ENCODE data around the gene HSPA6.
"Not testable (repeated sequence)": the region's sequence is repeated elsewhere in the genome, so short reads cannot be mapped to it uniquely, and the experiment has no call there.

Gene HSPA6

GRCh38 chr1:161562441-161562840, 38.1 kb downstream of the HSPA6 start:
- H3K4me1 ChIP-seq (ENCODE audit: control insufficient read depth in 1 of 2, insufficient read depth in 2 of 2, low read length in 2 of 2); H3K9ac ChIP-seq (ENCODE audit: low read depth in 1 of 2, low read length in 2 of 2); H3K9me3 ChIP-seq (ENCODE audit: control insufficient read depth in 1 of 2, low read length in 2 of 2); H3K27ac ChIP-seq (ENCODE audit: low read depth, low read length); H3K36me3 ChIP-seq (ENCODE audit: control insufficient read depth in 1 of 2, insufficient read depth in 2 of 2, low read length in 2 of 2); H3K4me3 ChIP-seq (ENCODE audit: low read depth in 1 of 2, low read length in 2 of 2); H3K27me3 ChIP-seq (ENCODE audit: control insufficient read depth in 1 of 2, insufficient read depth in 2 of 2, low read length in 2 of 2): not testable (repeated sequence)

GRCh38 chr1:161563522-161563921, 39.2 kb downstream of the HSPA6 start:
- not testable (repeated sequence) for H3K36me3 ChIP-seq (ENCODE audit: control insufficient read depth in 1 of 2, insufficient read depth in 2 of 2, low read length in 2 of 2); H3K27ac ChIP-seq (ENCODE audit: low read depth, low read length); H3K4me3 ChIP-seq (ENCODE audit: low read depth in 1 of 2, low read length in 2 of 2); H3K9me3 ChIP-seq (ENCODE audit: control insufficient read depth in 1 of 2, low read length in 2 of 2); H3K9ac ChIP-seq (ENCODE audit: low read depth in 1 of 2, low read length in 2 of 2); H3K27me3 ChIP-seq (ENCODE audit: control insufficient read depth in 1 of 2, insufficient read depth in 2 of 2, low read length in 2 of 2); H3K4me1 ChIP-seq (ENCODE audit: control insufficient read depth in 1 of 2, insufficient read depth in 2 of 2, low read length in 2 of 2)

DNA sequence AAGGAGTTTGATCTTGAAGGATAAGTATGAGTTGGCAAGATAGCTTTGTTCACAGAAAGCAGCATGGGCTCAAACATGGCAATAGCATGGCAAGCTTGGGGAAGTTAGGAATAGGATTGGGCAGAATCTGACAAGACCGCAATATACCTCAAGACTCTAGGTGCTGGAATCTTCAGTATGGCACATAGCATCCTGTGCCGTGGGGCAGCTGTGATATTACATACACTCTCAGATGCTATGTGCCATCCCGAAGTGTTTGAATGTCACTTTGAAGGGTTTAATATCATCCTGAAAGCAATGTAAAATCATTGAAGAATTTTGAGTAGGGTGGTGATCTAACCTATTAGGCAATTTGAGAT, 42.2 kb downstream of the HSPA6 start:
- not testable (repeated sequence) for H3K27ac ChIP-seq (ENCODE audit: low read depth, low read length); H3K4me3 ChIP-seq (ENCODE audit: low read depth in 1 of 2, low read length in 2 of 2); H3K27me3 ChIP-seq (ENCODE audit: control insufficient read depth in 1 of 2, insufficient read depth in 2 of 2, low read length in 2 of 2); H3K9ac ChIP-seq (ENCODE audit: low read depth in 1 of 2, low read length in 2 of 2); H3K36me3 ChIP-seq (ENCODE audit: control insufficient read depth in 1 of 2, insufficient read depth in 2 of 2, low read length in 2 of 2); H3K9me3 ChIP-seq (ENCODE audit: control insufficient read depth in 1 of 2, low read length in 2 of 2); H3K4me1 ChIP-seq (ENCODE audit: control insufficient read depth in 1 of 2, insufficient read depth in 2 of 2, low read length in 2 of 2)

DNA sequence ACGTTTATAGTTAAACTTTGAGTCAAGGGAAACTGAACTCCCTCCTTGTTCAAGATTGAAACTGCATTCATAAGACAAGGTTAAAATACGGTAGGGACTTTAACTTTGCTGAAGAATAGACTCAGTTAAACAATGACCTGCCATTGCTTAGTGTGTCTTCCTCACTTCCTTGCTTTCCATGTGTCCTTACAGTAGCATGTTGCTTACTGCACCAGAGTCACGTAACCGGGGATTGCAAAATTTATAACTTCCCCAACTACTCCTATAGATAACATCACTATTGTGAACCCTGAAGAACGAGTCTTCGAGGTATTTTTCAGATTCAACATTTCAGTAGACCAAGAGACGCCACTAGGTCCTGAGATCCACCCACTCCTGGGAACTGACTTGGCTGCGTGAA, 47.4 kb downstream of the HSPA6 start:
- not testable (repeated sequence) for H3K9ac ChIP-seq (ENCODE audit: low read depth in 1 of 2, low read length in 2 of 2); H3K4me3 ChIP-seq (ENCODE audit: low read depth in 1 of 2, low read length in 2 of 2); H3K27me3 ChIP-seq (ENCODE audit: control insufficient read depth in 1 of 2, insufficient read depth in 2 of 2, low read length in 2 of 2); H3K4me1 ChIP-seq (ENCODE audit: control insufficient read depth in 1 of 2, insufficient read depth in 2 of 2, low read length in 2 of 2); H3K9me3 ChIP-seq (ENCODE audit: control insufficient read depth in 1 of 2, low read length in 2 of 2); H3K27ac ChIP-seq (ENCODE audit: low read depth, low read length); H3K36me3 ChIP-seq (ENCODE audit: control insufficient read depth in 1 of 2, insufficient read depth in 2 of 2, low read length in 2 of 2)
